ENCODE results near the gene HEMGN. TPM values are rescaled to one million over a fixed set of nuclear protein-coding genes. Genes with fewer than 3 reads are reported as not detected.
A peak's percentile ranks its signal among the peaks of the same experiment; 100 is the strongest.

The HEMGN gene
- total RNA-seq, 1 experiment from 2014 or later, result not detected

DNA sequence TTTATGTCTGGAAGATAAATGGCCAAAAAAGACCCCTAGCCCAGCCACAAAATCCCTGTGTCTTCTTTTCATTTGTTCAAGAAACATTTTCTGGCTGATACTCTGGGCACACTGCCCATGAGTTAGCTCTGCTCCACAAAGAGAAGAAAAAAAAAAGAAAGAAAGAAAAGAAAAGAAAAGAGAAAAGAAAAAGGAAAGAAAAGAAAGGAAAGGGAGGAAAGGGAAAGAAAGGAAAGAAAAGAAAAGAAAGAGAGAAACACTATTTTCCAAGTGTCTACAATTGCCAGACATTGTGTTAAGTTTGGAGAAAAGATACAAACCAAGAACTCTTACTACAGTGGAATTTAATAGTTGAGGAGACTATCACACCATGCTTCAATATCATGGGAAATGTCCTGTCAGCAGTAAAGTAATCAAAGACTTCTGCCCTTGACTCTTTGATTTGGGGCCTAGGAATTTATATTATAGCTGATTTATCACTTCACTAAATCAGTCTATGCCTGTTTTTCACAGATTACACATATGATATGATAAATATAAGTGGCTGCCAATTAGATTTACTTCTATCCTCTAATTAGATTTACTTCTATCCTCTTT lies 18.7 kb downstream of the HEMGN start:
- DNase-seq, result no peak
- H3K9me3 ChIP-seq, result no peaks in the 10 kb centered on the region
- H3K27me3 ChIP-seq, result no peaks in the 10 kb centered on the region
- no peak overlapping the region for H3K4me3 ChIP-seq
- peaks cover 12% of the 10 kb centered on the region for H3K36me3 ChIP-seq

DNA sequence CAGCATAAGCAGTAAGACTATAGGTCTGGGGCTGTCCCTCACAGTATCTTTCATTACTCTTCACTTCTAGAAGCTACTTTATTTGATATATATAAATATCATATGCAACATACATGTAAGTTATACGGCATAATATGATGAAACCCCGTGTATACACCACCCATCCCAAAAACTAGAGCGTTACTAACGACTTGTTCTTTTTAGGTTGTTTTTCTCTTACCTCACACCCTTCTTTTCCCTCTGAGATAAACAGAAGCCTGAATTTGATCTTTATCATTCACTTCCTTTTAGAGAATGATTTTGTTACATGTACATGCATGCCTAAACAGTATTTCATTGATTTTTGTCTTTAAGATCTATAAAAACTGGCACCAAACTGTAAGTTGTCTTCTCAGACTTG lies 19.4 kb downstream of the HEMGN start:
- peaks cover 17% of the 10 kb centered on the region for H3K36me3 ChIP-seq
- H3K27me3 ChIP-seq, result no peaks in the 10 kb centered on the region
- no peak overlapping the region for H3K4me3 ChIP-seq
- no peaks in the 10 kb centered on the region for H3K9me3 ChIP-seq
- no peak for DNase-seq

DNA sequence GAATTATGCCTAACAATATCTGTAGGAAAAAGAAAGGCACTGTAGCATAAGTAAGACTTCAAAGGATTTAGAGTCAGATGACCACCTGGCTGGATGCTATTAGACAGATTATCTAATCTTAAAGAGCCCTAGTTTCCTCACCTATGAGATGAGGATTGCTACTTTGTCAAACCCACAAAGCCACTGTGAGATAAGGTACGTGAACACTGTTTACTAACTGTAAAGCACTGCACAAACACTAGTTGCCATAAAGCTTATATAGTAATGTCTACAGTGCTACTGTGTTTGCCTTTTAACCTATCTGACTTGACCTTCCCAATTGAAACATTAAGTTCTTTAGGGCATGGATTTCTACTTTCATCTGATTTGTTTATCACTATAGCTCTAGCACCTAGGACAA lies 26.0 kb downstream of the HEMGN start:
- Histone ChIP-seq H3K4me3 (no peak overlapping the region), H3K9me3 (no peaks in the 10 kb centered on the region), H3K27me3 (no peaks in the 10 kb centered on the region), H3K36me3 (peaks cover 43% of the 10 kb centered on the region)
- no peak for DNase-seq

DNA sequence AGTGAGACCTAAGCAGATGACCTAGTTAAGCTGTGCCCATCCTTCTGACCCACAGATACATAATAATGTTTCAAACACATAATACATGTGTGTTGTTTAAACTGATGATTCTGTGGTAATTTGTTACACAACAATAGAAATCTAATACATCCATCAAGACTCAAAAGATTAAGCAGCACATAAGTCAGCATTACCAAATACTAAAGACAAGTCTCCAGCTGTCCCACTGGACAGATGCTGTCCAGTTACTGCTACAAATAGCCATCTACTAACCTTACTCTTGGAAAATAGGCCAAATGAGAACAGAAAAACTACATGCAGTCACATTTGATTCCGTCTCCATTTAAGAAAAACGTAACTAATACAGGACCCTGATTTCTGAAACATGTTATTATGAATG lies 26.4 kb downstream of the HEMGN start:
- no peak for DNase-seq
- H3K36me3 ChIP-seq, result peaks cover 43% of the 10 kb centered on the region
- no peak overlapping the region for H3K4me3 ChIP-seq
- H3K27me3 ChIP-seq, result no peaks in the 10 kb centered on the region
- H3K9me3 ChIP-seq, result no peaks in the 10 kb centered on the region

DNA sequence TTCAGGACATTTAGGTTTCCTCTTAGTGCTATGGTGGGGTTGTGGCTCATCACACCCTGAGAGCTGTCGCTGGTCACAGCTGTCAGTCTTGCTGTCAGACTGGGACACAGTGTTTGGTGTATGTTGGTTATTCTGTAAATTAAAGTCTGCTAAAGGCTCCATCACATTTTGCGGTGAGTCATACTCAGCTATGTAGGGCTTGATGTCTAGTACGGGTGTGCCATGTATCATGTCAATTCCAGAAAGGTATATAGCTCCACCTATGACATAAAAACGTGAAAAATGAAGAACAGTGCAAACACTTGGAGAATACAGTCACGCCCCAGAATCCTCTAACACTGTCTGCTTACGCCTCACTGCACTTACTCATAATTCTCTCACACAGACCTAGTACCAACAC lies 27.6 kb downstream of the HEMGN start:
- Histone ChIP-seq H3K27me3 (no peaks in the 10 kb centered on the region), H3K36me3 (peaks cover 38% of the 10 kb centered on the region), H3K9me3 (no peaks in the 10 kb centered on the region), H3K4me3 (no peak overlapping the region)
- DNase-seq, result no peak

DNA sequence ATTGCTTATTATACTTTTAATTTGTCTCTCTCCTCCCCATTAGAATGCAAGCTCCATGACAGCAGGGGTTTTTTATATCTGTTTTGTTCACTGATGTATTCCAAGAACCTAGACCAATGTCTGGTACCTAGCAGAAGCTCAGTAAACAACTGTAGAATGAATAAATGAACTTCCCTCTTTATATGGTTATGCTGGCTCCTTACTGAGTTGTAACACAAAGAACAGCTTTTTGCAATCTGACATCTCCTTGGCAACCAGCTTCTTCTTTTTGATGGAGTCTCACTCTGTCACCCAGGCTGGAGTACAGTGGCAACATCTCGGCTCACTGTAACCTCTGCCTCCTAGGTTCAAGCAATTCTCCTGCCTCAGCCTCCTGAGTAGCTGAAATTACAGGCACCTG lies 29.3 kb downstream of the HEMGN start:
- H3K36me3 ChIP-seq, result peaks cover 40% of the 10 kb centered on the region
- no peaks in the 10 kb centered on the region for H3K27me3 ChIP-seq
- no peaks in the 10 kb centered on the region for H3K9me3 ChIP-seq
- H3K4me3 ChIP-seq, result no peak overlapping the region
- no peak for DNase-seq

DNA sequence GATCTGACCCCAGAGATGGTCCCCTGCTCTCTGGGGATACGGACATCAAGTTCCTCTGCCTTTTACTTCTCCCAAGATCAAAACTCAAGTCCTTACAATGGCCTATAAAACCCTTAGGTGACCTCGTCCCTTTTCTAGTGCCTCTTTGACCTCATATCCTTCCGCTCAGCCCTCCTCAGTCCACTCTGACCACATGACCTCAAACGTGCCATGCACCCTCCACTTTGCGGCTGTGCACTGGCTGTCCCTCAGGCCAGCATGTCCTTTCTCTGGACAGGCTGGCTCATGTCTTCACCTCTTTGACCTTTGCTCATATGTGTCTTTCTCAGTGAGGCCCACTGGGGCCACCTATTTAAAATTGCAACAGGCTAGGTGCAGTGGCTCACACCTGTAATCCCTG lies 30.3 kb downstream of the HEMGN start:
- Histone ChIP-seq H3K4me3 (no peak overlapping the region), H3K9me3 (no peaks in the 10 kb centered on the region), H3K27me3 (no peaks in the 10 kb centered on the region), H3K36me3 (peaks cover 37% of the 10 kb centered on the region)
- no peak for DNase-seq

DNA sequence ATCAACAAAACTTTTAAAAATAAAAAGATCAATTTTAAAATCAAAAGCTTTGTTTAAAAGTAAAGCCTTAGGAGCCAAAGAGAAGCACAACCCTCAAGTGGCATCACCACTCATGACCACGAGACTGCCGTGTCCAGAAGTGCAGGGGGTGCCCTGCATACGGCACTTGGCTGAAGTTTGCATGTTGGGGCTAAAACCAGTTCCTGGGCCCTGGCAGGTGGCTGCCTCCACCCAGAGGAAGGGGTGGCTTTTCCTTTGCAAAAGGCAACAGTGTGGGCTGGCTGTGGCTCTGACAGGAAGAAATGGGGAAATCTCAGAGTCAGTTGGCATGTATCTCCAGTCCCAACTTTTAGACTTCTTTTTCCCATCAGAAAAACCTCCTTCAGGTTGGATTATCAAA lies 30.9 kb downstream of the HEMGN start:
- peaks cover 37% of the 10 kb centered on the region for H3K36me3 ChIP-seq

DNA sequence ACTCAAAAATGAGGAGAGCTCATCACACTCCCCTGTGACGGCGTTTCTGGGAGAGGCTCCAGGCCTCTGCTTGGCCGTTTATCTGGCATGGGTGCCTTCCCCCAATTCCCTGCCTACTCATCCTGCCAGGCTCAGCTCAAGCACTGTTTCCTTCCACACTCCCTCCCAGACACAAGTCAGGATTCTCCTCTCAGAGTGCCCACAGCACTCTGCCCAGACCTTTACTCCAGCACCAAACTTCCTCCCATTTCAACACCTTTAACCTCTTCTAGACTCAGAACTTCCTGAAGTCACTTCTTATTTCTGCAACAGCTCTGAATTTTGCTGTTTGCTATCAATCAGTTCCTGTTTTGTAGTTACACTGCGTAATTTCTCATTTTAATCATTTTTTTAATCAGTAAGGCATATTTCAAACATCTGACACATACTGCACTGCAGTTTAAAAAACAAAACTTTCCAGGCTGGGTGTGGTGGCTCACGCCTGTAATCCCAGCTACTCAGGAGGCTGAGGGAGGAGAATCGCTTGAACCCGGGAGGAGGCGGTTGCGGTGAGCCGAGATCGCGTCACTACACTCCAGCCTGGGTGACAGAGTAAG lies 31.6 kb downstream of the HEMGN start:
- no peaks in the 10 kb centered on the region for H3K9me3 ChIP-seq
- peak; percentile 50 for DNase-seq
- H3K36me3 ChIP-seq, result peaks cover 30% of the 10 kb centered on the region
- H3K27me3 ChIP-seq, result no peaks in the 10 kb centered on the region
- H3K4me3 ChIP-seq, result no peak overlapping the region

More for the DNA sequence above, 30.9 kb downstream of the HEMGN start:
- Histone ChIP-seq H3K4me3 (no peak overlapping the region), H3K9me3 (no peaks in the 10 kb centered on the region), H3K27me3 (no peaks in the 10 kb centered on the region)
- DNase-seq, result no peak

DNA sequence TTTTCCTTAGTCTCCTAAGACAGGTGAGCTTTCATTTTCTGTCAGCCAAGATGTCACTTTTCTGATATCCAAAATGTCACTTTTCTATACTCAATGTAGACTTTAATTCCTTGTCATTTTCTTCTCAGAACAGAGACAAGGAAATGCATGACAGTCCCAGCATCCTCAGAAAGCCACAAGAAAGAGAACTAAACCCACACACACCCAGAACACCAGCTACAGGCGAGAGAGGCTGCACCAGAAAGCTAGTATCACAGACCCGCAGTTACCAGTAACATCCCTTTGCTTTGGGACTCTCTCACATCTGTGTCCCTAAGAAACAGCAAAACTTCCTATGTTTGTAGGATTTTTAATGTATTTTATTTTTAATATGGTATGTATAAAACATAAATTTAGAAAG lies 32.7 kb downstream of the HEMGN start:
- Histone ChIP-seq H3K4me3 (no peak overlapping the region), H3K36me3 (peaks cover 27% of the 10 kb centered on the region), H3K27me3 (no peaks in the 10 kb centered on the region), H3K9me3 (no peaks in the 10 kb centered on the region)
- DNase-seq, result no peak

DNA sequence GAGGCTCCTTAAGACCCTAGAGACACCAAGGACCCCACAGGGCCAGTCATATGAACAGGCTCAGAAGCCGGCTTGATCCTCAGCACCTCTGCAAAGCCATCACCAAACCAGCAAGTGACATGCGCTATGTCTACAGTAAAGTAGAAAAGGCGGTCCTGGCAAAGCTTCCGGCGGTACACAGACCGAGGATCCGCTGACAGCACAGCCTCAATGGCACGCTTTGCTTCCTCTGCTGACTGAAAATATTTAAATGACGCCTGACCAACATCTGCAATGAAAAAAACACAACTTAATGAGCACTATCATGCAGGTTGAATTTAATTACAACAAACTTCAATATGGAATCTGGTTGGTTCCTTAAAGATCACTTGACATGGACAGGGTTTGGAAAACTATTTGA lies 33.2 kb downstream of the HEMGN start:
- no peak for DNase-seq
- Histone ChIP-seq H3K27me3 (no peaks in the 10 kb centered on the region), H3K36me3 (peaks cover 27% of the 10 kb centered on the region), H3K9me3 (no peaks in the 10 kb centered on the region), H3K4me3 (no peak overlapping the region)

DNA sequence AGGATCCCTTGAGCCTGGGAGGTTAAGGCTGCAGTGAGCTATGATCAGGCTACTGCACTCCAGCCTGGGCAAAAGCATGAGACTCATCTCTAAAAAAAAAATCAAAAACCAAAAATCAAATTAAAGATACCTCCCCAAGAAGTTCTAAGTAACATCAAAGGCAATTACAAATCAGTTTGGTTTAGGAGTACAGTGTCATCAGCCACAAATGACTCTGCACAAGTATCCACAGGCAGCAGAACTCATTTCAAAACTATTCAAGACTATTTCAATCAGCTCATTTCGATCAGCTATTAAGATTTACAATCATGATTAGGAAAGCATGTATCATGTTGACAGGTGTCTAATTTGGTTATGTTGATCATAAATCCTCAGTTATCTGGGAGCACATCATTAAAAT lies 34.8 kb downstream of the HEMGN start:
- H3K9me3 ChIP-seq, result no peaks in the 10 kb centered on the region

DNA sequence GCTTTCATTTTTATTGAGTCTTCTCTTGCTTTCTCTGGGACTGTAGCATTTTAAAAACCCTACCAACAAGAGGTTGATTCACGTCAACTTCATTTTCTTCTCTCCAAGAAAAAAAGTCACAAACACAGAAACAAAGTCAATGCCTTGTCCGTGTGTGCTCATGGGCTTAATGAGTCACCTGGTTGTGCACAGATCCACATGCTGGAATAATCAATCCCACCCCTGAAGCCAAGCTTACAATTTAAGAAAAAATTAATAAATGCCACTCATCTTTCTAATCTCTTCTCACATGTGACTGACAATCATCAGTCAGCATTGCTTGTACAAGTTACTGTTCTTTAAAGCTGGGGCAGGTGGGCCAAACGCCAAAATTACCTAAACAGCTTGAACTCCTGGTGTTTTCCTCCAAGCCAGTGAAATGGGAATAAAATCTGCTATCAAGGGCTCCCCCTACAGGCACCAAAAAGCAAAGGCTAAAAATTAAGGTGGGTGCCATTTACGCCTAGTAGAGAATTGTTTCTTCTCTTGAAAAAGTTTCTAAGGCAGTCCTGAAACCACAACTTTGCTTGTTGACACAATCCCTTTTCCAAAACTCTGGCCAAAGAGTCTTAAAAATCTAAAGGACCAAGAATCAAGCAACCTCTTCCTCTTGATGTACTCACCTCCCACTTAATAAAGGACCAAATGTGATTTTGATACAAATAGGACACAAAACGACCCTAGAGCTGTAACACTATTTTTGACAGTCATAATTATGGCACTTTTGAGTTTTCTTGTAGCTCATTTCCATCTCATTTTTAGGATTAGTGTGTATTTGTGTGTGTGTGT lies 37.0 kb downstream of the HEMGN start:
- Histone ChIP-seq H3K27me3 (no peaks in the 10 kb centered on the region), H3K9me3 (no peaks in the 10 kb centered on the region), H3K36me3 (peaks cover 24% of the 10 kb centered on the region), H3K4me3 (no peak overlapping the region)
- DNase-seq, result peak; percentile 44

More for the DNA sequence above, 34.8 kb downstream of the HEMGN start:
- Histone ChIP-seq H3K27me3 (no peaks in the 10 kb centered on the region), H3K36me3 (peaks cover 18% of the 10 kb centered on the region), H3K4me3 (no peak overlapping the region)
- DNase-seq, result no peak

DNA sequence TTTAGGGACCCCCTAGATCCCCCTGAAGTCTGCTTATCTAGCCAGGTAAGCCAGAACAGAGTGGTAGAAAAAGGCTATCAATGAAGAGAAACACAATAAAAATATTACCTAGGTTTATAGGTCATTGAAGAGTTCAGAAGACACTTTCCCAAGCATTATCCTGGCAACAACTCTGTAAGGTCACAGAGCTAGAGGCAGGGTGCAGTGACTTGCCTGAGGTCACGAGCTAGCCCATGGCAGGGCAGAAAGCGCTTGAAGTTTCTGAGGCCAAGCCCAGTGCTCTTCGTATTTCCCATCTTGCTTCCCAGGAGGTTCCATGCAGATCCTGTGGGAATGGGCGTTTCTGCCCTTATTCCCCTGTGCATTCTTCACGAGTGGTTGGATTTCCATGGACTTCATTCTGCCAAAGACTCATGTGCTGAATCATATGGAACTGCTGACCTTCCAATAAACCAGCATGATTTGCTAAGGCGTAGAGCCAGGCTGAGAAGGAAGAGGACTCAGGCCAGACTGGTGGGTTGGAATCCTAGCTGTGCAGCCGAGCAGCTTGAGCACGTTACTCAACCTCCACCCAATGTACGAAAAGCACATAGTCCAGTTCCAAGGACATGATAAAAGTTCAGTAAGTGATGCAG lies 37.8 kb downstream of the HEMGN start:
- peak; percentile 72 for DNase-seq
- Histone ChIP-seq H3K9me3 (no peaks in the 10 kb centered on the region), H3K4me3 (no peak overlapping the region), H3K27me3 (no peaks in the 10 kb centered on the region), H3K36me3 (peaks cover 24% of the 10 kb centered on the region)

DNA sequence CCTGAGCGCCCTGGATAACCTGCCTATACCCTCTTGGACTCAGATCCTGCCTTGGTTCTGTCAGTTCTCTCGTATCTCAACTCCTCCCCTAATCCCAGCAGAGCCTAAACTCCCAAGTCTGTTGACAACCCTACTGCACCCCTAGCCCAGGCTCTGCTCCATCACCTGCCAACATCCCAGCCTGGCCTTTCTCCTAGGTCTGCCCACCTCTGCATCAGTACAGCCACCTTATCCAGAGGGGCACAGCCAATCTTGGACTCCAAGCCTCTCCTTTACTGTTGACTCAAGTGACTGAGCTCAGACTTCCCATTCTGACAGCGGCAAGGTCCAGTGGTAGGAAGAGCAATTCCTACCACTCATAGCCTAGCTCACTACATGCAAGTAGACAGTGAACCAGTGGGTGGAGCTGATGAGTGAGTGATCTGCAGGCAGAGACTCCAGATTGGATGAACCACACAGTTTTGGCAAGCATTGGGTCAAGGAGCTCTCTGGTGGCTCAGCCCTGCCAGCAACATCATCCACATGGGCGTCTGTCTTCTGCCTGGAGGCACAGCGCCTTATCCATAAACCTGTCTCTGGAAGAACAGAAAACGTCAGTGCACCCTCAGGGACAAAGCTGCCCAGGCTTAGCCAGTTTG lies 42.2 kb downstream of the HEMGN start:
- Histone ChIP-seq H3K27me3 (no peaks in the 10 kb centered on the region), H3K36me3 (peaks cover 6% of the 10 kb centered on the region; the same call in 1 of the 2 replicates), H3K4me3 (no peak overlapping the region), H3K9me3 (0 out of 2 replicates have a peak, but pooled peaks cover 2% of the 10 kb centered on the region)
- peak; percentile 8 for DNase-seq

DNA sequence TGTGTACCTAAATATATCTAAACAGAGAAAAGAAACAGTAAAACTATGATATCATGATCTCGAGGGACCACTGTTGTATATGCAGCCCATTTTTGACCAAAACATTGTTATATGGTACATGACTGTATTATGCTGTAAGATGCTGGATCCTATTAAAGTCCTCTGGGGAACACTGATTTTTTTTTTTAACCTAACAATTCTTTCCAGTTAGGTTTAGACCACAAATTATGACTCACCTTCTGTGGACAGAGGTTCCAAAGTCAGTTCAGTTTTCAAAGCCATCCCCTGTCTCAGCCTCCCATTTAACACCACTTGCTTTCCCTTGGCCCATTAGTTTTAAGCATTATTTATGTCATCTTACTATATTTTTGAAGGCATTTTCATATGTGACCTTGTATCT lies 42.8 kb downstream of the HEMGN start:
- H3K36me3 ChIP-seq, result peaks cover 6% of the 10 kb centered on the region; the same call in 1 of the 2 replicates
- H3K9me3 ChIP-seq, result 0 out of 2 replicates have a peak, but pooled peaks cover 2% of the 10 kb centered on the region
- no peak for DNase-seq
- no peaks in the 10 kb centered on the region for H3K27me3 ChIP-seq
- H3K4me3 ChIP-seq, result no peak overlapping the region

DNA sequence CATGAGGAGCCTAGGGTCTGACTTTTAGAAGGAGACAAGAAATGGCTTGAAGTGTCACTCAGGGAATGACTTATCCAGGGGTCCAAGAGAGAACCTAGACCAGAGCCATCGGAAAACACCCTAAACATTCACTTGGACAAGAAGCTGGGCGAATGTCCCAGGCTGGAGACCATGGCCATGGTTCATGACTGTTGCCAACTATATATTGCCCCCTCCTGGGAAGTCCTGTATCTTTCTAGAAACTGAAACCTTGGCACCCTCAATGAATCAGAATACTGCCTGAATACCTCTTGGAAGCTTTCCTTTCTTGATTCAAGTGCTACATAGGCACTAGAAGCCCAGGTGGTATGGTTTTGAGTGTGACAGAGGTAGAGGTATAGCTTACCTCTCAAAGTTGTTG lies 45.6 kb downstream of the HEMGN start:
- H3K36me3 ChIP-seq, result peaks cover 6% of the 10 kb centered on the region; the same call in 1 of the 2 replicates
- no peak for DNase-seq
- no peaks in the 10 kb centered on the region for H3K27me3 ChIP-seq
- no peak overlapping the region for H3K4me3 ChIP-seq
- 0 out of 2 replicates have a peak, but pooled peaks cover 2% of the 10 kb centered on the region for H3K9me3 ChIP-seq
